NCI-H1048 (cell line): ENCODE measurements around the gene NOTCH4.
A peak's percentile ranks its signal among the peaks of the same experiment; 100 is the strongest.

ENCODE experiments used
- DNase-seq: peaks from one replicate; lab custom pipeline; 2025; lab: John Stamatoyannopoulos, UW

NOTCH4 gene

DNA sequence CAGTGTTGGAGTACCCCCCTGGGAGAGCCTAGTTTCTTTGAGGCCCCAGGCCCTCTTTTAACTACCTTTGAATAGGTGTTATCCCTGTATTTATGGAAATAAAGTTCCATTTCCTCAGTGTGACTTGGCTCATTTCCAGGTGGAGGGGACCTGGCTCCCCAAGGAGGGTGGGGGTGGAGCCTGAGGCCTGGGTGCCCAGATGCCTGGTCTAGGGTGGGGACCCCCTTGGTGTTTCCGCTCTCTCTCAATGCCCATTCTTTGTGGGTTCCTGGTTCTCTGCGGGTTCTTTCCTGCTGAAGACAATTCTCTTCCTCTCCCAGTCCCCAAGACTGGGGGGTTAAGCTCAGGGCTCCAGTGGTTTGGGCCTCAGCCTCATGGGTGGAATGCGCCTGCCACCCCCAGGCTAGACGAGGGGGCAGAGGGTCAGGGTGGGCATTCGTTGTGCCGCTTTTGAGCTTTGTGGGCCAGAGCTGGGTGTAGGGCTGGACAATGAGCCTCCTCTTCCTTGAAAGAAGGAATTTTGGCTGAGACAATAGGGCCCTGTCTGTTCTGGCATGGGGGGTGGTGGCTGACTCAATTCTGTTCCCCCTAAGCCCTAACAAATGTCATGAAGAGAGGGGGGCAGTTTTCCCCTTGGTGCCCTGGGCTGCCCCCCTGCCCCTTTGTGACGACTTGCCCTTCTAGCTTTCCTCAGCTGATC, 60.2 kb downstream of the NOTCH4 start:
- no peak for DNase-seq

DNA sequence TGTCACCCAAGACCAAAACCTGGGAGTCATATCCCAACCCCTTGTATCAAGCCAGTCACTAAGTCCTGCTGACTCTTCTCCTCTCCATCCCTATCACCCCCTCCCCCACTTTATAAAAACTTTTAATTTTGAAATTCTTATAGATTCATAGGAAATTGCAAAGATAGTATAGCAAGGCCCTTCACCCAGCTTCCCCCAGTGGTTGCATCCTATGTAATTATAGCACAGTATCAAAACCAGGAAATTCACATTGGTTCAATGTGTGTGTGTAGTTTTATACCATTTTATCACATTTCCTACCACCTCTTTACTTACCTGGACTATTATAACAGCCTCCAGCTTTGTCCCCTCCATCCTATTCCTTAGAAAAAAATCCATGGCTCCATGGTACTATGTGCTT, 65.8 kb downstream of the NOTCH4 start:
- no peak for DNase-seq

DNA sequence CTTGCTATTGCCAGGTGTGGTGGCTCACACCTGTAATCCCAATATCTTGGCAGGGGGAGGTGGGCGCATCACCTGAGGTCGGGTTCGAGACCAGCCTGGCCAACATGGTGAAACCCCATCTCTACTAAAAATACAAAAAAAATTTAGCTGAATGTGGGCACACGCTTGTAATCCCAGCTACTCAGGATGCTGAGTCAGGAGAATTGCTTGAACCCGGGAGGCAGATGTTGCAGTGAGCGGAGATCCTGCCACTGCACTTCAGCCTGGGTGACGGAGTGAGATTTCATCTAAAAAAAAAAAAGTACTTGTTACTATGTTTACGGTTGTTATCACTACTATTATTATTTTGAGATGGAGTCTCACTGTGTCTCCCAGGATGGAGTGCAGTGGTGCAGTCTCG, 67.0 kb downstream of the NOTCH4 start:
- DNase-seq, result no peak

DNA sequence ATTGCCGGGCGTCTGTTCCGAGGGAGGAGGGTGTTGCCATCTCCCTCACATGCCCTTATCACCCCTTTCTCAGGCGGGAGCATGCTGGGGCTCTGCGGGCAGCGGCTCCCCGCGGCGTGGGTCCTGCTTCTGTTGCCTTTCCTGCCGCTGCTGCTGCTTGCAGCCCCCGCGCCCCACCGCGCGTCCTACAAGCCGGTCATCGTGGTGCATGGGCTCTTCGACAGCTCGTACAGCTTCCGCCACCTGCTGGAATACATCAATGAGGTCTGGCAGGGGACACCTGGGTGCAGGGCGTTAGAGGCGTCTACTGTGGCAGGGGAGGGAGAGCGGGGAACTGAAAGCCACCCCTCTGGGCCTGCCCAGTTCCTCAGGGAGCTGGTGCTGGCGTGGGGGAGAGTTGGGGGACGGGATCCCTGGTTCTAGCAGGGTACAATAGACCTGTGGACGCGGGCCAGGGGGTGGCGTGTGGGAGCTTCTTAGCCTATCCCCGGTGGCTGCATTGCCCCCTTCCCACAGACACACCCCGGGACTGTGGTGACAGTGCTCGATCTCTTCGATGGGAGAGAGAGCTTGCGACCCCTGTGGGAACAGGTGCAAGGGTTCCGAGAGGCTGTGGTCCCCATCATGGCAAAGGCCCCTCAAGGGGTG, 69.2 kb downstream of the NOTCH4 start:
- DNase-seq, result peak; percentile 15

DNA sequence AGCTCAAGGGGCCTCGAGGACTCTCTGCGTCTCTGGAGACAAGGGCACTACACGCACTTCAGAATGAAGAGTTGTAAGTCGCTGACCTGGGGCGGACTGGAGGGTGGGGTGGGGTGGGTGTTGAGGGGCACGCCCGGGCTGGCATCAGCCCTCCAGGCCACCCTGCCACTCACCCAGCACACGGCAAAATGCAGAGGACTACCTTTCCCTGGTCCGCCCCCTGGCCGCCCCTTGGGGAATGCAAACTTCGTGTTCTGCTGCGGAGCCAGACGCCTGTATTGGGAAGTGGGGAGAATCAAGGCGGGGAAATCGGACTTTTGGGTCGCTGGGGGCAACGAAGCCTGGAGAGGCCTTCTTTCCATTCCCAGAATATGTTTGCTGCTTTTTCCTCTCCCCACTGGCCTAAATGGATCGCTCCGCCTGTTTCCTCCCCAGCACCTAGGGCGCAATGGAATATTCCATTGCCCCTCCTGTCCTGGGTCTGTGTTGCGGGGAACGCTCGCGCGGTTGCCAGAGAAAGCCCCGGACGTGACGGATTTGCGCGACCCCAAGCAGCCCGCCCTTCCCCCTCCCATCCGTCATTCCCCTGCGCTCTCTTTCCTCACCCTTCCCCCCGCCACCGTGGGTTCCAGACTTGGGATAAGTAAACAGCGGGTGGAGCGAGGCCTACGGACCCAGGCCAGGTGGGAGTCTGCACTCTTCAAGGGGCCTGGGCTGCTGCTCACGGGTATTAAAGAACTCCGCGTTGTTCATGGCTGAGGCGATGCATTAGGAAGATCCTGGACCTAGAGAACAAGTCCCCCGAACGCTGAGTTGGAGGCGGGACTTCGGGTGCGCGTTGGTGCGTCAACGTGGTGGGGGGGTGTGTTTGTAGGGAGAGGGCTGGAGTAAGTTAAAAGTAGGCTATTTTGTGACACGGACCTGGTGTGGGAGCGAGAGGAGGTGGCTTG, 70.0 kb downstream of the NOTCH4 start, which contains the start of gene PPT2:
TSS of gene PPT2 (plus strand) at position 578 of the 950 bp plus-strand sequence. CDS start 454 bp downstream, outside the sequence.
- DNase-seq, result peak; percentile 77

DNA sequence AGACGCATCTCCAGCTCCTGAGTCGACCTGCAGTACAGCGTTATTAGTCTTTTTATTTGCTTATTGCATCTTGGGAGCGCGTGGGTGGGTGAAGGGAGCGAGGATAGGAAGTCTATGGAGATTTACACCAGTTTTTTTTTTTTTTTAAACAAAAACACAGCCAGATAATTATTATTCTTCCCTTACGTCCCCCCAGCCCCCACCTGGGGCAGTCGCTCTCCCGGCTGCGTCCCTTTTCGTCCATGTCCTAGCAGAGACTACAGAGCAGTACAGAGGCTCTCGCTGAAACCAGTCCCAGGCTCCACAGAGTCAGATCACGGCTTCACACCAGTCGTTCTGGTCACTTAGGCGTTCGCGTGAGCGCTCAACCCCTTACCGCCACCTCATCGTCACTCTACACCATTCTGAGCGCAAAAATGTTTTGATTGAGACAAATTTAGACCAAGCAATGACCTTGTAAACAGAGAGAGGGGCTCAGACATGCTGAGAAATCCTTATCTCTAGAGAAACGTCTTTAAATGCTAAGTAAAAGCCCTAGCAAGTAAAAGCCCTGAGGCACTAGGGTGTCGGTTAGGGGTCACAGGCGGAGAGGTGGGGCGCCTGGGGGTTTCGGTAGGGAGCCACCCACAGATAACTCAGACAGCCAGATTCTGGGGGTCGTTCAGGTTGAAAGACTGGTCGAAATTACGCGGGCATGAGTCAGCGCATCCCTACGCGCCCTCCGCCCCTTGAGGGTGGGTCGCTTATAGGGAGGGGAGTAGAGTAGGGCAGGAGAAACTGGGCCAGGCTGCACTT, 70.9 kb downstream of the NOTCH4 start:
- DNase-seq, result no peak

DNA sequence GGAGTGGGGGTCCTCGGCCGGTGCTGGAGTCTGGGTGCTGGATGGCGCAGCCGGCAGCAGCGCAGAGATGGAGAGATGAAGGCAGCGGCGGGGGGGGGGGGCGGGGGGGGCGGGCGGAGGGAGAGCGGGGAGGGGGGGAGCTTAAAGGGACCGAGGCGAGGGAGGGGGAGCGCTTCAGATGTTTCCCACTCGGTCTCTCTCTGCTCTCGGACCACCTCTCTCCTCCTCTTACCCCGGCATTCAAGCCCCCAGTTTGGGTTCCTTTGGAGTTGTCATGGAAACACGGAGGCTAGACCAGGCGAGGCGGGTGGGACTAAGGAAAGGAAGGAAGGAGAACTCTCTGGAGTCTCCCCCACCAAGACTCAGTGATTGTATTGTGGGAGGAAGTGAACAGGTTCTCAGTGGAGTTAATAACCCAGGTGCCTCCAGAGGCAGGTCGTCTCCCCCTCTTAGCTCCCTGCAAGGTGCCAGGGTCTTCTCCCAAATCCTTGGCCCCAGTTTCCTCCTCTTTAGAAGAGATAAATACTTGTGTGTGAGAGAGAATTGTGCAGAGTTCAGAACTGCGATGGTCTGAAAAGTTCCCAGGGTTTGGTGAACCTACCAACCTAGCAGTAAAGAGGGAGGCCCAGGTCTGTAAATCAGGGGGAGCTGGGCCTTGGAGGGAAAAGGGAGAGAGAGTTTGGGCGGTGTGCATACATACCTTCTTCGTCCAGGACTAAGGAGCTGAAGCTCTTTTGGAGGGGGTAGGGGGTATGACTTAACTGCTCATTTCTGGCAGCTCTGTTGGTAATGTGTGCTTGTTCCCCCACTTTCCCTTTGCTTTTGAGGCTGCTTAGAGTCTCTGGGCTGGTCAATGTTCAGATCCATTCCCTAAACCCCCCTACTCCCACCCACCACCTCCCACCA, 71.8 kb downstream of the NOTCH4 start, which contains the start of gene PRRT1:
TSS of gene PRRT1 (minus strand) at position 77 of the 906 bp plus-strand sequence. CDS start 112 bp downstream, outside the sequence.
- DNase-seq, result no peak

DNA sequence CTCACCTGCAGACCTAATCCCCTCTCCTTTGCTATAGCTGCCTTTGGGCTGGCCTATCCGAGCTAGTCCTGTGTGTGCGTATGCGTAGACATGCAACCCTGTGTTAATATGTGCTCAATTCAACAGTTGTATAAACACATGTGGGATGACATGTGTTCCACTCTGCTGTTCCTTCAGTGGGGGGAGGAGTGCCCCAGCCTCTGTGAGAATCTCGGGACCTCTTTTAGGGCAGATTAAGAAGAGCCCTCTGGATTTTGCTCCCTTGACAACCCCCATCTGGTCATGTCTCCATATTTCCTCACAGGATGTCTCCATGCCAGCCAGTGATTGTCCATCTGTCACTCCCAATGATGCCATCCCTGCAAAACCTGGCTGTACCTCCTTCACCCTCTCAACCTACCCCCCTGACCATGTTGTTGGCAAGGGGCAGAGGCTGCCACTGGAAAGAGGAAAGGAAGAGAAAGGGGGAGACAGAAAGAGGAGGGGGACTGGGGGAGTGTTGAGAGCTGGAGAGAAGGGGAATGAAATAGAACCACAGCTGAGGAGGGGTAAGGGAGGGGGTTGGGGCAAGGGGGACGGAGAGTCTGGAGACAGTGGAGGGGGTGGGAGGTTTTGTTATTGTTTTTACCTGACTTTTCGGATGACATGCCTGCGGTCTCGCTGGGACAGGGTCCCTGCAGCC, 72.5 kb downstream of the NOTCH4 start:
- no peak for DNase-seq

DNA sequence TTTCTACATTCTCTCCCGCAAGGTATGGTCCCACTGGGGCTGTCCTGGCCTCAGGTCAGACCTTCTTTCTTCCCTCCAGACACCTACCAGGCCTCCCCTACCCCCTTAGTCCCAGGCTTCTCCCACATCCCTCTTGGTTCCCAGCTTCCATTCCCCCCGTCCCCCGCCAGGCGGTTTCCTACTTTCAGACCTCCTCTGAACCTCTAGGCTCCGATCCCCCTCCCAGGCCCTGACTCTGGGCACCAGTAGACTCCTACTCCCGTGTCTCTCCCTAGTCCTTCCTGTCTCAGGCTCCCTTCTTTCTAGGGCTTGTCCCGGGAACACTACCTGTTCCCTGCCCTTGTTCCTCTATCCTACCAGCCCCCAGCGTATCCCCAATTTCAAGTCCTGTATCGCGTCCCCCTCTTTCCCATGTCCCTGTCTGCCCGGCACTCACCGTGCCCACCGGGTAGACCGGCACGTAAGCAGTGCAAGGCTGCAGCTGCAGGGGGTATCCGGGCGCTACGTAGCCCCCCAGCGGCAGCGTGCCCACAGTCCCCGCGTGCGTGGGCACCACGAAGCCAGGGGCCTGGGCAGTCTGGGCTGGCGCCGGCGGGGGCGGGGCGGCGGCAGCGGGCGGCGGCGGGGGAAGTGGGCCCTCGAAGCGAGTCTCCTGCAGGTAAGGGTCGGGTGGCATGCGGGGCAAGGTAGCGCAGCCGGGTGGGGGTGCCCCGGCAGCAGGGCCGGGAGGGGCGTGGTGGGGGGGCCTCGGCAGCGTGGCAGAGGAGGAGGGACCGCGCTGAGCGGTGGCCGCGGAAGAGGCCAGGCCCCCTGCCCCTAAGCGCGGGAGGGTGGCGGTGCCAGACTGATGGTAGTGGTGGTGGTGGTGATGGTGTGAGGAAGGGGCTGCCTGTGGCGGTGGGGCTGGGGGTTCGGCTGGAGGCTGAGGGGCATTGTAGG, 73.7 kb downstream of the NOTCH4 start:
- DNase-seq, result no peak

DNA sequence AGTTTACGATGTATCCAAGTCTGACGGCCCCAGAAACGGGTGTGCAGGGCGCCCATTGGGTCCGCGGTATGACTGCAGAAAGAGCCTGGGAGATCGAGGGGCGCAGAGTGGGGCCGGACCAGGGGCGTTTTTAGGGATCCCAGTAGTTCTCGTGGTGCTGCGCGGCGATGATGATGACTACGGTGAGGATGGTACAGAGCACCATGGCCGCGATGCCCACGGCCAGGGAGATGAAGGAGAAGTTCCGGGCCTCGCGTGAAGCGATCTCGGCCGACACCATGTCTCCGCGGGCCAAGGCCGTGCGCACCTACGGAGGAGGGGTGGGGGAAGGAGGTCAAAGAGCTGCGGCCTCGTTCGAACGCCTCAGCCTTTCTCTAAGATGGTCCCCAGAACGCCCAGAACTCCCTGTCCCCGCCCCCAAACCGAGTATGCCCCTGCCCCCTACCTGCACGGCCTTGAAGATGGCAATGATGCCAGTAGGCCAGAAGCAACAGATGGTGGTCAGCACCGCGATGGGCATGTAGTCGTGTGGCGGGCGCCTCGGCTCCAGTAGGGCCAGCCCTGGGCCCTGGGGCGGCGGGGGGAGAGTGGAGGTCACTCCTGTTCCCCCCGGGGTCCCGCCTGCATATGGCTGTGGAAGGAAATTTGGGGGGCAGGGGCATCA, 74.6 kb downstream of the NOTCH4 start:
- DNase-seq, result no peak

DNA sequence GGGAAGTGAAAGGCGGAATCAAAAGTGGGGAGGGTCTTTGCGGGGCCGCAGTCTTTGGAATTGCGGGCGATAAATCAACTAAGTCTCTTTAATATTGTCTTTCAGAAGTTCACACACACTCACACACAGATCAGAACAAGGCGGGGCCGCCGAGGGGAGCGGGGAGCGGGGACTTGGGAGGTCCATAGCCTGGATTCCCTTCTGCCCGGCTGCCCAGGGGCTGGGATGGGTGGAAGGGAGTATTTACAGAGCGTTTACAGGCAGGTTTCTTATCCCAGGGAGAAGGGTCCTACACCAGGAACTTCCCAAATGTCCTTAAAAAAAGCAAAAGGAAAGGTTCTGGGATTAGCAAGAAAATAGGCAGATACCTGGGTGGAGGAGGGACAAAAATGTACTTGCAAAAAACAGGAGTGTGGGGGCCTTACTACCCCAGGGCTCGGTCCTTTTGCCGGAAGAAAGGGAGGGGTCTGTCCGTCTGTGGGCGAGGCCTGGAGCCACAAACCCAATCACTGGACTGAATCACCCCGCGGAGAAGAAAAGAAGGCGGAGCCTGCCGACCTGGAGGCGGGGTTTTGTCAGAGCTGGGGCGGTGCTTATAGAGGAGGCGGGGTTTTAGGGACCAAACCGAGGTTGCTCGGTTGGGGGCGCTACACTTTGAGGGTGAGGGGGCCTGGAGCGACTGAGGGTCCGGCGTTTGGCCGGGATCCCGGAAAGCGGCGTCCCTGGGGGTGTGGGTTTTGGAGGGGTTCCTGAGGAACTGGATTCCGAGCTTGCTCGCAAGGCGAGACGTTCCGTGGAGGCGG, 75.4 kb downstream of the NOTCH4 start:
- DNase-seq, result no peak

DNA sequence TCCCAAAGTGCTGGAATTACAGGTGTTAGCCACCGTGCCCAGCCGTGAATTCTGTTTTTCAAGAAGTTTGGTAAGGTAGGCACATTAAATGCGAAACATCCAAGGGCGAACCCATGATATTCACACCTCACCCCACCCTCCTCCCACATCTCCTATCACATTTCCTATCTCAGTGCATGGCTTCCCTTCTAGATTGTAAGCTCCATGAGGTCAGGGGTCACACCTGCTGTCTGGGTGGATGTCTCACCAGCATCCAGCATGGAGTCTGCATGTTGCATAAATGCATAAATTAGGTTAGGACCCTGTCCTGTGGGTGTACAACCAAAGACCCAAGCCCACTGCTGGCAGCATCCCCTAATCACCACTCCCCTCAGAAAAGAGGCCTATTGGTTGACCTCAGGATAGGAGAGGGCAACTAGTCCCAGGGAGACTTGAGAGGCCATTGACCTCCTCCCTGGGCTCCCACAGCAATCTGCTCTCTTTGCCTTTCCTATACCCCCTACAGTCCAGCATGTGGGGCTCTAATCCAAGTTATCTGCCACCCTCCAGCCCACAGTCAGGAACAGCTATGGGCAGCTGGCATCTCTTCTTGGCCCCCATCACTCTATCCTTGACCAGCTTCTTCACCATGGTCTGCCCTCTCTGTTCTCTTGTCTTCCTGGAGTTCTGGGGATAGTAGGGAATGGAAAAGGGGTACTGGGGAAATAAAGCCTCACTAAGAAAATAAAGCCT, 76.3 kb downstream of the NOTCH4 start:
- no peak for DNase-seq

DNA sequence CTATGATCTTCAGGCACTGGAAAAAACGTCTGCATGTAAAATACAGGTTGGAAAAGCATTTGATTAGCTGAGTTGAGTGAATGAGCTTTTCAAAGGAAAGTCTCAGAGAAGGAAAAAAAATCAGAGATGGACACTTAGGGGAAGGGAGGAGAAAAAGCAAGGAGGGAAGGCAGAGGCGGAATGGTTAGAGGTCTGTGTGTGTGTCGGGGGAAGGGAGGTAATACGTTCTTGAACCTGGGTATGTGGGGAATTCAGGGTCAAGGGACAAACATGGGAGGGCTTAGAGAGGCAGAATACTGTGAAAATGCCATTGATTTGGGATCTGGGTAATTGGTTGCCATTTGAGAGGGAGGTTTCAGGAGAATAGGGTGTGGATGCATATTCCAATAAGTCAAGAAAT, 77.2 kb downstream of the NOTCH4 start:
- DNase-seq, result no peak

DNA sequence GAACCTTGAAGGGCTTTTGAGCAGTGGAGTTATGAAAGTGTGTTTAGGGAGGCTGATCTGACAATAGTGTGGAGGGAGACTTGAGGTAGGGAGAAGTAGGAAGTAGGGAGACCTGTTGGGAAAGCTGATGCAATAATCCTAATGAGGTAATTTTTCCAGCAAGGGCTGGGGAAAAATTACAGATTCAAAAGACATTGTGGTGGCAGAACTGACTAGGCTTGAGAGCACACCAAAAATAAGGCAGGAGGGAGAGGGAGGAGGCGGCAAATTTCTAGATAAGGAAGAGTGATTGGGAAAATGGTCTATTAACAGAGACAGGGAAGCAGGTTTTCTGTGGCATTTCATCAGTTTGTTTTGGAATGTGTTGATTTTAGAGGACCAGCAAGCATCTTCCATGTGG, 77.6 kb downstream of the NOTCH4 start:
- DNase-seq, result no peak
